Activated CD4-positive, CD25-positive, alpha-beta regulatory T cell treated with anti-CD3 and anti-CD28 coated beads, Interleukin-2, amount 50 U/mL, for 24 hours (primary cell): Measurements from ENCODE around the gene TRAF6.
A peak's percentile ranks its signal among the peaks of the same experiment; 100 is the strongest.
"Not testable (repeated sequence)": the region's sequence is repeated elsewhere in the genome, so short reads cannot be mapped to it uniquely, and the experiment has no call there.

ENCODE experiments used
- ATAC-seq, 2 donors: fragments of 150-1000 bp; cut with Tn5 transposase; one replicate each; pipeline ENCODE4 v1.10.0; 2021; ENCODE audit warnings: mild to moderate bottlenecking in 1 of 2, moderate library complexity in 1 of 2

Gene TRAF6

GRCh38 chr11:36492724-36493304, 17.3 kb downstream of the TRAF6 start:
- no peak for ATAC-seq

- no peak for ATAC-seq
Measured at GRCh38 chr11:36490026-36490806, 19.9 kb downstream of the TRAF6 start.

- ATAC-seq: no peak
Measured at GRCh38 chr11:36488096-36488495, 22.0 kb downstream of the TRAF6 start.

- no peak for ATAC-seq
Measured at GRCh38 chr11:36487619-36488018, 22.5 kb downstream of the TRAF6 start.

- ATAC-seq: no peak
Measured at GRCh38 chr11:36485298-36486002, 24.6 kb downstream of the TRAF6 start.

GRCh38 chr11:36483042-36483441, 27.0 kb downstream of the TRAF6 start:
- not testable (repeated sequence) for ATAC-seq

GRCh38 chr11:36480833-36481232, 29.2 kb downstream of the TRAF6 start:
- ATAC-seq: no peak

GRCh38 chr11:36478700-36479329, 31.3 kb downstream of the TRAF6 start:
- ATAC-seq: no peak

GRCh38 chr11:36475192-36475591, 34.9 kb downstream of the TRAF6 start:
- ATAC-seq: no peak

GRCh38 chr11:36471577-36471976, 38.5 kb downstream of the TRAF6 start:
- no peak for ATAC-seq

GRCh38 chr11:36469881-36470802, 39.9 kb downstream of the TRAF6 start:
- no peak for ATAC-seq

GRCh38 chr11:36469063-36469462, 41.0 kb downstream of the TRAF6 start:
- no peak for ATAC-seq

- ATAC-seq: no peak
Measured at GRCh38 chr11:36467916-36468315, 42.2 kb downstream of the TRAF6 start.

GRCh38 chr11:36467012-36467411, 43.1 kb downstream of the TRAF6 start:
- ATAC-seq: no peak

GRCh38 chr11:36465449-36466163, 44.5 kb downstream of the TRAF6 start:
- ATAC-seq: peak in 1 of 2 donors; percentile 25

- no peak for ATAC-seq
Measured at GRCh38 chr11:36464720-36465119, 45.4 kb downstream of the TRAF6 start.

- ATAC-seq: no peak
Measured at GRCh38 chr11:36463781-36464180, 46.3 kb downstream of the TRAF6 start.

- ATAC-seq: no peak
Measured at GRCh38 chr11:36462321-36462720, 47.8 kb downstream of the TRAF6 start.

- ATAC-seq: no peak
Measured at GRCh38 chr11:36460220-36460619, 49.9 kb downstream of the TRAF6 start.

GRCh38 chr11:36459046-36459445, 51.0 kb downstream of the TRAF6 start:
- ATAC-seq: no peak

GRCh38 chr11:36458129-36458915, 51.8 kb downstream of the TRAF6 start:
- no peak for ATAC-seq
